Measurements from ENCODE around the gene CST4. TPM values are rescaled to one million over a fixed set of nuclear protein-coding genes. Genes with fewer than 3 reads are reported as not detected.
"Not testable (repeated sequence)": the region's sequence is repeated elsewhere in the genome, so short reads cannot be mapped to it uniquely, and the experiment has no call there.

The CST4 gene
- total RNA-seq, 6 donors from 2014 or later, result not detected

DNA sequence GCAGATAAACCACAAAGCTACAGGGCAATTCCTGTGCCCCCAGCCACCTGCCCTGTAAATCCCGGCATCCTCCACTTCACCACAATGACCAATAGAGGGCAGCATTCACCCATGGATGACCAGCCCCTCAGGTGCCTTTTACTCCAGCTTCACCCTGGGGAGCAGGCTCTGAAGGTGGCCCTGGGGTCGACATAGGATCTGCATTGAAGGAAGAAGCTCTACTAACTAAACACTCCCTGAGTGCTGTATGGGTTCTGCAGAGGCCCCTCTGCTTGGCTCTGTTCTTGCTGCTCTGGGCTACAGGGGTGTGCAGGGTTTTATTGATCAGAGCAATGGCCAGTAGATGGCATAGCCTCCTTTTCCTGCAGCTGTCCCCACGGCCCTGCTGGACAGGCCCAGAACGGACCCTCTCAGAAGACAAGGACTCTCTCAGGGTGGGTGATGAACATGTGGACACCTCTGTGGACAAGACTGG lies 20.3 kb downstream of the CST4 start:
- Histone ChIP-seq H3K27ac (no peak overlapping the region), H3K9me3 (no peaks in the 10 kb centered on the region), H3K4me1 (peaks cover 0 to 3% (median 0%) of the 10 kb centered on the region in 4 donors), H3K4me3 (no peak overlapping the region), H3K27me3 (no peaks in the 10 kb centered on the region), H3K36me3 (no peaks in the 10 kb centered on the region)
- ATAC-seq (ENCODE audit: low FRiP score in 2 of 2) (peak; percentile 74 to 87), DNase-seq (peak in 1 of 2 donors; percentile 59)
- TF ChIP-seq, protein P1, sequence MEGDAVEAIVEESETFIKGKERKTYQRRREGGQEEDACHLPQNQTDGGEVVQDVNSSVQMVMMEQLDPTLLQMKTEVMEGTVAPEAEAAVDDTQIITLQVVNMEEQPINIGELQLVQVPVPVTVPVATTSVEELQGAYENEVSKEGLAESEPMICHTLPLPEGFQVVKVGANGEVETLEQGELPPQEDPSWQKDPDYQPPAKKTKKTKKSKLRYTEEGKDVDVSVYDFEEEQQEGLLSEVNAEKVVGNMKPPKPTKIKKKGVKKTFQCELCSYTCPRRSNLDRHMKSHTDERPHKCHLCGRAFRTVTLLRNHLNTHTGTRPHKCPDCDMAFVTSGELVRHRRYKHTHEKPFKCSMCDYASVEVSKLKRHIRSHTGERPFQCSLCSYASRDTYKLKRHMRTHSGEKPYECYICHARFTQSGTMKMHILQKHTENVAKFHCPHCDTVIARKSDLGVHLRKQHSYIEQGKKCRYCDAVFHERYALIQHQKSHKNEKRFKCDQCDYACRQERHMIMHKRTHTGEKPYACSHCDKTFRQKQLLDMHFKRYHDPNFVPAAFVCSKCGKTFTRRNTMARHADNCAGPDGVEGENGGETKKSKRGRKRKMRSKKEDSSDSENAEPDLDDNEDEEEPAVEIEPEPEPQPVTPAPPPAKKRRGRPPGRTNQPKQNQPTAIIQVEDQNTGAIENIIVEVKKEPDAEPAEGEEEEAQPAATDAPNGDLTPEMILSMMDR (IDR thresholded peaks at IDR 0.05), result peak; percentile 75 to 93 (median 84)
- TF ChIP-seq POLR2AphosphoS5 (IDR thresholded peaks at IDR 0.05), result no peak
- 8 to 10% methylated on average over 4 of the region's 4 CpGs for WGBS, 2 donors

DNA sequence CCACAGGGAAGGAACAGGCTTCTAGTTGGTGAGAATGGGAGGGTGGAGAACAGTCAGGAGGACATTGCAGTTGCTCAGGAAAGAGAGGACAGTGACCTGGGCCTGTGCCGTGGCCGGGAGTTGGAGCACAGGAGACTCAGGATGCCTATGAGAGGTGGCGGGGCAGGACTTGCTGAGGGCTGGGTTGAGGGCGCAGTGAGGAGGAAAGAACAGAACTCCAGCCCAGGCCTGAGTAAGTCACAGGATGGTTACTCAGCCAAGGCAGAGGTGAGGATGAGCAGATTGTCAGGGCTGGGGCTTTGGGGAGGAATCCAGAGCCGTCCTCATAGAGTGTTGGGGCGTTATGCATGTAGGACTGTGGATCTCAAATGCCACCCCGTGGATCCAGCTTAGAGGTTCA lies 21.2 kb downstream of the CST4 start:
- DNase-seq (no peak), ATAC-seq (ENCODE audit: low FRiP score in 2 of 2) (no peak)
- Histone ChIP-seq H3K9me3 (no peaks in the 10 kb centered on the region), H3K4me1 (peaks cover 0 to 3% (median 0%) of the 10 kb centered on the region in 4 donors), H3K4me3 (no peak overlapping the region), H3K36me3 (no peaks in the 10 kb centered on the region), H3K27ac (no peak overlapping the region), H3K27me3 (no peaks in the 10 kb centered on the region)
- 73 to 78% methylated on average over 7 of the region's 7 CpGs for WGBS, 2 donors
- TF ChIP-seq, protein P1 (IDR thresholded peaks at IDR 0.05), result no peak
- no peak for TF ChIP-seq POLR2AphosphoS5 (IDR thresholded peaks at IDR 0.05)
- TF ChIP-seq EP300 (IDR thresholded peaks at IDR 0.05), result no peak
- no peak for TF ChIP-seq POLR2A (IDR thresholded peaks at IDR 0.05)

DNA sequence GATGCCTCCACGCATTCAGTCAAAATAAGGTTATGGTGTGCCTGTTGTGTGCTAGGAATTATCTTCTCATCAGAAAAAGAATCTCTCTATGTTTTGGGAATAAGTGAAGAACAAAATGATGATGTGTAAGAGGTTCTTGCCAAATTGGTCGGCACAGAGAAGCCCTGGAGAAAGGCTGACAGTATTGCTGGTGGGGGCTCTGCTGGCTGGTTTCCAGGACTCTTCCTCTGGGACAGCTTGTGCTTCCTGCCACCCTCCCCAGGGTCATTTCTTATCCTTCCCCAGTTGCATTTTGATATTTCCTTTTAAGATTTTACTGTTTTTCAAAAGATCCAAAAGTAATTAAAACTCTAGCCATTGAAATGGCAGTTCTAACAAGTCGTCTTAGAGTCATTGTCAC lies 22.1 kb downstream of the CST4 start:
- Histone ChIP-seq H3K27ac (no peak overlapping the region), H3K27me3 (no peaks in the 10 kb centered on the region), H3K4me1 (peaks cover 0 to 3% (median 0%) of the 10 kb centered on the region in 4 donors), H3K4me3 (no peak overlapping the region), H3K36me3 (no peaks in the 10 kb centered on the region), H3K9me3 (no peaks in the 10 kb centered on the region)
- TF ChIP-seq POLR2A (IDR thresholded peaks at IDR 0.05), result no peak
- TF ChIP-seq EP300 (IDR thresholded peaks at IDR 0.05), result no peak
- TF ChIP-seq POLR2AphosphoS5 (IDR thresholded peaks at IDR 0.05), result no peak
- TF ChIP-seq, protein P1 (IDR thresholded peaks at IDR 0.05), result no peak
- DNase-seq, result no peak
- ATAC-seq (ENCODE audit: low FRiP score in 2 of 2), result no peak
- WGBS, 2 donors, result 50 to 56% methylated on average over 3 of the region's 3 CpGs

DNA sequence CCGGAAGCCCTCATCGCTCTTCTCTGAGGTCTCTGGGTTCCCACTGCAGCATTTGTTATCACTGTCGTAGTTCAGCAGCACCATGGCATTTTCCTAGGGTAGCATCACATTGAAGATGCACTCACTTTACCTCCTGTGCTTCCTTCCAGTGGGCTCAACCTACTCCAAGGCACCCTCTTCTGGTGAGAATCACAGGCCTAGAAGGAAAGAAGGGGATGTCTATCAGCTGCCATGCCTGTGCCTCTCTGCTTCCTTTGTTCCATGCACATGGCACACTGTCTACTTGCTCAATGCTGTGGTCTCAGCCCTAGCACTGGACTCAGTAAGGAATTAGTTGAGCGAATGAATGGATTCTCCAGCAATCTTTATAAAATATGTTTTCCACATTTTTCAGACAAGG lies 22.6 kb downstream of the CST4 start:
- WGBS, 2 donors, result 89 to 95% methylated on average over 3 to 4 of the region's 4 CpGs
- Histone ChIP-seq H3K4me1 (peaks cover 0 to 3% (median 0%) of the 10 kb centered on the region in 4 donors), H3K9me3 (no peaks in the 10 kb centered on the region), H3K27ac (no peak overlapping the region), H3K36me3 (no peaks in the 10 kb centered on the region), H3K4me3 (no peak overlapping the region), H3K27me3 (no peaks in the 10 kb centered on the region)
- no peak for DNase-seq
- TF ChIP-seq, protein P1 (IDR thresholded peaks at IDR 0.05), result no peak
- no peak for TF ChIP-seq EP300 (IDR thresholded peaks at IDR 0.05)
- TF ChIP-seq POLR2A (IDR thresholded peaks at IDR 0.05), result no peak
- TF ChIP-seq POLR2AphosphoS5 (IDR thresholded peaks at IDR 0.05), result no peak
- no peak for ATAC-seq (ENCODE audit: low FRiP score in 2 of 2)

DNA sequence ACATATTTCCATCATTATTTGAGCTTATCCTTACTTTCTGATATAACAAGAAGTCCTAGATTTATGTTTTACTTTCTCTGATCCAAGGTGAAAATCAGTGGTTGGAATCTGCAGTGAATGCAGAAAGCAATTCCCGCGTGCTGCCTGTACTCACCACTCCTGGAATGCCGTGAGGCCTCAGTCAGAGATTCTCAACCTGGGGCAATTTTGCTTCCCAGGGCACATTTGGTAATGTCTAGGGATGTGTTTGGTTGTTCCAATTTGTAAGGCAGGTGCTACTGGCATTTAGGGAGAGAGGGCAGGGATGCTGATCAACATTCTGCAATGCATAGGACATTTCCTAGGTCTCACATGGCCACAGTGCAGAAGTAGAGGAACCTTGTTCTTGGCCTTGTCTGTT lies 23.9 kb downstream of the CST4 start:
- peaks cover 0 to 3% (median 0%) of the 10 kb centered on the region in 4 donors for H3K4me1 ChIP-seq
- H3K9me3 ChIP-seq, result no peaks in the 10 kb centered on the region
- TF ChIP-seq POLR2A (IDR thresholded peaks at IDR 0.05) (no peak), POLR2AphosphoS5 (IDR thresholded peaks at IDR 0.05) (no peak), EP300 (IDR thresholded peaks at IDR 0.05) (no peak)
- TF ChIP-seq, protein P1 (IDR thresholded peaks at IDR 0.05), result no peak
- no peak overlapping the region for H3K27ac ChIP-seq
- no peak for DNase-seq
- no peaks in the 10 kb centered on the region for H3K36me3 ChIP-seq
- 94 to 98% methylated on average over 3 of the region's 3 CpGs for whole genome bisulfite sequencing, 2 donors
- no peak for ATAC-seq (ENCODE audit: low FRiP score in 2 of 2)
- no peaks in the 10 kb centered on the region for H3K27me3 ChIP-seq
- H3K4me3 ChIP-seq, result no peak overlapping the region

DNA sequence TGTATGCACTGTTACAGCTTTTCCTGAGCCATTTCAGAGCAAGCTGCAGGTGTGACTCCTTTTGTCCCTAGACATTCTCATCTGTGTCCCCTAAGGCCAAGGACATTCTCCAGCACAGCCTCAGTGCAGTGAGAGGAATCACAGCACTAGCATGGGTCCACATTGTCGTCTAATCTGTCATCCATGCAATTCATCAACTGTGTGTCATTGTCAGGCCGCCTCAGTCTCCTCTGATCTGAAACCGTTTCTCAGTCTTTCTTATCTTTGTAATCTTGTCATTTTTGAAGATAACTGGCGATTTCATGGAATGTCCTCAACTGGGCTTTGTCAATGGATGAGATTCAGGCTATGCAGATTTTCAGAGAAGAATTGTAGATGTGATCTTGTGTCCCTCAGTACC lies 24.8 kb downstream of the CST4 start:
- H3K9me3 ChIP-seq; H3K27me3 ChIP-seq; H3K4me3 ChIP-seq; H3K36me3 ChIP-seq; H3K4me1 ChIP-seq; H3K27ac ChIP-seq; DNase-seq; ATAC-seq (ENCODE audit: low FRiP score in 2 of 2): not testable (repeated sequence)
- WGBS, 2 donors, result 74 to 80% methylated on average over 4 of the region's 4 CpGs

All from upper lobe of left lung (tissue), 6 donors.